ENCODE results near the gene ZBTB47. TPM values are rescaled to one million over a fixed set of nuclear protein-coding genes. Genes with fewer than 3 reads are reported as not detected.

The ZBTB47 gene
- total and polyA plus RNA-seq, 10 of the 15 experiments (the other 5 are each of a cell fraction or from before 2014, with no cell fraction given) = 0.04 to 3.4 (median 1.0) TPM; not detected in 1

GRCh38 chr3:42654331-42655201 is 1.1 kb downstream of the ZBTB47 start:
- RAD21 ChIA-PET (ENCODE audit: unreplicated experiment) = interaction anchor here (1.0 kb wide), 1 partner anchor 42 kb away, joined by 3 read pairs; no protein-coding TSS in a partner anchor
- Histone ChIP-seq H3K79me2 (ENCODE audit: control insufficient read depth, insufficient read depth, low read length) (no peaks in the 10 kb centered on the region; the same call in 1 of the 2 replicates), H3K27me3 (replicated peaks in 1 of 2; ENCODE audit: control insufficient read depth in 2 of 2, insufficient read depth in 2 of 2, low read length in 1 of 2) (no peaks in the 10 kb centered on the region), H3K9me3 (replicated peaks; ENCODE audit: control insufficient read depth, insufficient read depth, low read length) (no peaks in the 10 kb centered on the region), H4K20me1 (ENCODE audit: control insufficient read depth, insufficient read depth) (no peaks in the 10 kb centered on the region), H3K36me3 (ENCODE audit: control insufficient read depth in 2 of 2, insufficient read depth in 2 of 2, low read length in 1 of 2) (no peaks in the 10 kb centered on the region), H2AFZ (ENCODE audit: control insufficient read depth, low read depth, low read length) (peak overlapping the region; percentile 71), H3K4me3 (peak overlapping the region; percentile 73), H3K4me1 (ENCODE audit: control insufficient read depth, insufficient read depth, low read length) (peaks cover 17% of the 10 kb centered on the region), H3K4me2 (ENCODE audit: control insufficient read depth, insufficient read depth) (peak overlapping the region; percentile 72), H3K27ac (ENCODE audit: control insufficient read depth, insufficient read depth) (0 out of 2 replicates have a peak overlapping the region, but pooled peaks have one; percentile 1), H3K9ac (ENCODE audit: control insufficient read depth, insufficient read depth, low read length) (peak overlapping the region; percentile 74)
- WGBS (ENCODE audit: insufficient coverage, insufficient replicate concordance, low lambda C conversion rate, missing lambda C conversion rate) = 13% methylated on average over 72 of the region's 94 CpGs
- no peak for FAIRE-seq
- intact Hi-C loops (cut with micrococcal nuclease; ENCODE audit: unreplicated experiment) (loop anchor here (5.0 kb wide), 1 partner anchor 88 kb away; no protein-coding TSS in a partner anchor), in situ Hi-C loops (cut with MboI) (no loop called here)
- POLR2A ChIA-PET = interaction anchor here (0.7 to 2.9 kb wide), 2 partner anchors 15 to 53 kb away, joined by 3 to 16 read pairs; partner anchors contain the start of gene NKTR
- CTCF ChIA-PET = interaction anchor here (0.7 to 1.3 kb wide), 6 partner anchors 13 to 227 kb away, joined by 3 to 4 read pairs (median 3); partner anchors contain the start of gene SS18L2
- DNase-seq (ENCODE audit: low read depth, low spot score) = no peak
- peak; percentile 60 for ATAC-seq
- BruUV-seq (replicated peaks) = no TSS peak
- SMC1A ChIA-PET (ENCODE audit: uncharacterized antibody, unreplicated experiment) = no interaction called here
- TF ChIP-seq EGR1 (IDR thresholded peaks at IDR 0.05; ENCODE audit: borderline replicate concordance in 1 of 2, low read depth in 2 of 2, low read length in 2 of 2) (peak in 1 of 2 experiments; percentile 62; a peak in 1 of 3 replicates), STAT1 (conservative IDR thresholded peaks at IDR 0.05) (no peak), NFYB (IDR thresholded peaks at IDR 0.05; ENCODE audit: insufficient read depth, low read depth, low read length) (peak; percentile 84), GATAD2B (conservative IDR thresholded peaks at IDR 0.05; ENCODE audit: low read depth) (peak; percentile 83; the same call in 1 of the 2 replicates), POLR2A (IDR thresholded peaks at IDR 0.05; ENCODE audit: low read depth, low read length) (no peak; the same call in 1 of the 2 replicates), POLR2AphosphoS5 (IDR thresholded peaks at IDR 0.05; ENCODE audit: low read length) (no peak), ZBTB40 (IDR thresholded peaks at IDR 0.05; ENCODE audit: borderline replicate concordance) (no peak), ZNF217 (IDR thresholded peaks at IDR 0.05) (no peak), YBX1 (IDR thresholded peaks at IDR 0.05) (no peak), LARP7 (IDR thresholded peaks at IDR 0.05) (peak; percentile 40; the same call in 1 of the 2 replicates), POLR2AphosphoS2 (IDR thresholded peaks at IDR 0.05; ENCODE audit: low read depth, low read length) (no peak), BACH1 (IDR thresholded peaks at IDR 0.05; ENCODE audit: borderline replicate concordance) (peak; percentile 86), USF1 (IDR thresholded peaks at IDR 0.05; ENCODE audit: borderline replicate concordance, extremely low read length, insufficient read depth, low read depth, low read length) (peak; percentile 80), TCF12 (IDR thresholded peaks at IDR 0.05; ENCODE audit: low read depth, low read length) (0 out of 2 replicates have a peak, but pooled peaks have one; percentile 42), PBX3 (IDR thresholded peaks at IDR 0.05; ENCODE audit: insufficient replicate concordance, low read depth, low read length) (no peak), NR2F1 (conservative IDR thresholded peaks at IDR 0.05) (0 out of 2 replicates have a peak, but pooled peaks have one; percentile 50)

Measured in GM12878 (cell line).